Endothelial cell of umbilical vein (primary cell): Measurements from ENCODE around the gene KL. TPM values are rescaled to one million over a fixed set of nuclear protein-coding genes. Genes with fewer than 3 reads are reported as not detected.

Experiments used
- BruUV-seq: library from RNA; stranded (reverse); fragments of 400-500 nt; replicated peaks from 2 replicates; lab custom pipeline; 2021; lab: Mats Ljungman, UMichigan
- CTCF ChIA-PET: fragments of 300-600, 350-600 bp; sonication (Branson Sonifier 250); formaldehyde crosslinking; loops from one replicate; lab custom pipeline; 2021; ENCODE audit warnings: antibody characterized with exemption, inconsistent platforms; lab: Charles Lee
- POLR2A ChIA-PET: fragments of 300-600, 350-600 bp; sonication (Branson Sonifier 250); formaldehyde crosslinking; loops from one replicate; lab custom pipeline; 2021; ENCODE audit warnings: antibody characterized with exemption, inconsistent platforms; lab: Charles Lee
- DNase-seq: peaks from one replicate; pipeline ENCODE4 v3.0.0-alpha.2; 2011; ENCODE audit warnings: low read depth, low spot score
- FAIRE-seq: peaks from 2 replicates; lab custom pipeline; 2011; peaks lifted over from hg19 to GRCh38; lab: Jason Lieb, UNC
- H2AFZ ChIP-seq: 2 replicates; pipeline ENCODE4 v1.6.0; 2012; ENCODE audit warnings: low read depth, low read length, control low read depth, inconsistent platforms
- H3K27ac ChIP-seq: 2 replicates; pipeline ENCODE4 v1.5.1; 2011; ENCODE audit warnings: low read depth, mild to moderate bottlenecking, control low read depth, low read length, moderate library complexity; ENCODE audit not compliant: insufficient read depth
- H3K27me3 ChIP-seq, 2 experiments: 2 replicates each; pipeline versions ENCODE4 v1.6.0 to v1.6.1; 2011; ENCODE audit warnings: low read length in 2 of 2, mixed read lengths in 1 of 2; ENCODE audit not compliant: control insufficient read depth in 2 of 2, insufficient read depth in 2 of 2
- H3K36me3 ChIP-seq, 2 experiments: 2 replicates in 1 of 2; 3 replicates in 1 of 2; pipeline ENCODE4 v1.5.1; 2011; ENCODE audit warnings: low read length in 2 of 2, mild to moderate bottlenecking in 1 of 2, moderate library complexity in 1 of 2; ENCODE audit not compliant: control insufficient read depth in 2 of 2, insufficient read depth in 2 of 2; ENCODE audit errors: extremely low read depth in 1 of 2
- H3K4me1 ChIP-seq: 3 replicates; pipeline ENCODE4 v1.5.1; 2011; ENCODE audit warnings: mild to moderate bottlenecking, low read length; ENCODE audit not compliant: control insufficient read depth, insufficient read depth; ENCODE audit errors: extremely low read depth
- H3K4me2 ChIP-seq: 2 replicates; pipeline ENCODE4 v1.6.1; 2011; ENCODE audit warnings: low read length, control low read depth, mixed read lengths; ENCODE audit not compliant: insufficient read depth
- H3K4me3 ChIP-seq, 3 experiments: fragments of 200-600 bp in 1 of 3; sonication (generic), shearing (Covaris generic) in 1 of 3; replicated peaks in 1 of 3; 2 replicates each; pipeline ENCODE4 v1.5.1; 2011 to 2016; ENCODE audit warnings: control low read depth in 3 of 3, low read length in 3 of 3, mild to moderate bottlenecking in 2 of 3, inconsistent platforms in 1 of 3, low read depth in 1 of 3, moderate library complexity in 1 of 3; ENCODE audit not compliant: insufficient read depth in 1 of 3
- H3K79me2 ChIP-seq: 2 replicates; pipeline ENCODE4 v1.6.0; 2012; ENCODE audit warnings: low read length, inconsistent platforms; ENCODE audit not compliant: control insufficient read depth, insufficient read depth
- H3K9ac ChIP-seq: replicated peaks from 2 replicates; pipeline ENCODE3; 2011; ENCODE audit warnings: low read length, control low read depth; ENCODE audit not compliant: insufficient read depth; ENCODE audit errors: extremely low read depth
- H3K9me1 ChIP-seq: replicated peaks from 3 replicates; pipeline ENCODE4 v1.6.0; 2011; ENCODE audit warnings: mild to moderate bottlenecking, low read length; ENCODE audit not compliant: control insufficient read depth, insufficient read depth; ENCODE audit errors: extremely low read depth
- H3K9me3 ChIP-seq: replicated peaks from 2 replicates; pipeline ENCODE4 v1.5.1; 2012; ENCODE audit warnings: low read length, inconsistent platforms; ENCODE audit not compliant: control insufficient read depth, insufficient read depth
- H4K20me1 ChIP-seq: replicated peaks from 2 replicates; pipeline ENCODE3; 2011; ENCODE audit warnings: mild to moderate bottlenecking, low read length; ENCODE audit not compliant: control insufficient read depth, insufficient read depth; ENCODE audit errors: extremely low read depth
- CTCF ChIP-seq, 2 donors: IDR thresholded peaks; 1 replicate in 1 of 2; 2 replicates in 1 of 2; pipeline ENCODE4 v1.5.1; 2011; ENCODE audit warnings: low read length in 2 of 2, mild to moderate bottlenecking in 2 of 2, moderate library complexity in 2 of 2, control low read depth in 1 of 2, inconsistent platforms in 1 of 2, low read depth in 1 of 2; ENCODE audit not compliant: insufficient read depth in 1 of 2; ENCODE audit errors: extremely low read depth in 1 of 2
- EZH2 ChIP-seq: IDR thresholded peaks from 2 replicates; pipeline ENCODE4 v1.6.1; 2012; ENCODE audit warnings: borderline replicate concordance, low read depth, mild to moderate bottlenecking, moderate library complexity, low read length, inconsistent platforms; ENCODE audit not compliant: severe bottlenecking
- FOS ChIP-seq: IDR thresholded peaks from 2 replicates; pipeline ENCODE4 v1.6.1; 2011; ENCODE audit warnings: mild to moderate bottlenecking, low read length, moderate library complexity, borderline replicate concordance; ENCODE audit not compliant: insufficient read depth
- GATA2 ChIP-seq: IDR thresholded peaks from 2 replicates; pipeline ENCODE4 v1.7.0; 2011; ENCODE audit warnings: low read depth, mild to moderate bottlenecking, moderate library complexity, mixed read lengths, low read length; ENCODE audit not compliant: insufficient read length, insufficient read depth
- MAX ChIP-seq: IDR thresholded peaks from 2 replicates; pipeline ENCODE4 v1.6.1; 2011; ENCODE audit not compliant: insufficient read depth, insufficient read length
- MYC ChIP-seq: IDR thresholded peaks from one replicate; pipeline ENCODE4 v1.6.1; 2011; ENCODE audit warnings: mild to moderate bottlenecking, low read depth, low read length
- POLR2A ChIP-seq: IDR thresholded peaks from 2 replicates; pipeline ENCODE4 v1.6.1; 2012; ENCODE audit warnings: low read depth, mild to moderate bottlenecking, control low read depth, low read length
- POLR2AphosphoS5 ChIP-seq: IDR thresholded peaks from 2 replicates; pipeline ENCODE4 v1.6.1; 2012; ENCODE audit warnings: low read depth, mild to moderate bottlenecking, control low read depth, low read length, moderate library complexity; ENCODE audit not compliant: insufficient read depth
- dilution Hi-C: fragments of 300-500 bp; cut with MboI; formaldehyde crosslinking; loops from one replicate; pipeline ENCODE4 v1.15.0; 2019; ENCODE audit warnings: low sequenced_read_pairs; ENCODE audit not compliant: extremely low pct_ligation_motif_present
- intact Hi-C: fragments of 100-400 bp; cut with micrococcal nuclease; formaldehyde crosslinking; loops from one replicate; pipeline ENCODE4 v1.10.0; 2022
- polyA plus RNA-seq, 4 experiments: library from polyadenylated mRNA; depleted of rRNA in 3 of 4; stranded (reverse) in 3 of 4; unstranded in 1 of 4; fragments of >200 nt; gene quantifications; 2 replicates each; pipeline versions ENCODE4 v1.2.1 to v1.2.3, GENCODE V29; 2011 to 2012; ENCODE audit warnings: missing spikeins in 1 of 4
- total RNA-seq: library from RNA; stranded (reverse); gene quantifications from 2 replicates; pipeline ENCODE4 v1.2.3, GENCODE V29; 2021

The KL gene
- total and polyA plus RNA-seq, 2 donors (not counting 3 experiments of a cell fraction or from before 2014, with no cell fraction given), result 0.01 to 0.07 TPM

GRCh38 chr13:33070713-33071112, 54.5 kb downstream of the KL start:
- Histone ChIP-seq H3K27me3 (no peaks in the 10 kb centered on the region), H3K4me1 (no peaks in the 10 kb centered on the region), H4K20me1 (no peaks in the 10 kb centered on the region), H3K27ac (no peak overlapping the region), H2AFZ (no peak overlapping the region), H3K79me2 (no peaks in the 10 kb centered on the region), H3K36me3 (no peaks in the 10 kb centered on the region), H3K9me1 (no peaks in the 10 kb centered on the region), H3K9me3 (no peaks in the 10 kb centered on the region), H3K9ac (no peak overlapping the region), H3K4me2 (no peak overlapping the region), H3K4me3 (no peak overlapping the region)
- FAIRE-seq (no peak), DNase-seq (no peak)
- dilution Hi-C loops (no loop called here), intact Hi-C loops (loop anchor here (5.0 kb wide), 1 partner anchor 472 kb away; no protein-coding TSS in a partner anchor)
- ChIA-PET CTCF (no interaction called here), POLR2A (no interaction called here)
- TF ChIP-seq FOS (no peak), POLR2A (no peak), MYC (no peak), GATA2 (no peak), POLR2AphosphoS5 (no peak), EZH2 (no peak), CTCF (IDR thresholded peaks at IDR 0.05; ENCODE audit: extremely low read depth in 1 of 2, insufficient read depth in 1 of 2, low read depth in 1 of 2, low read length in 2 of 2) (no peak), MAX (no peak)
- no TSS peak for BruUV-seq
